BJ (cell line): ENCODE results near the gene PXDN. TPM values are rescaled to one million over a fixed set of nuclear protein-coding genes. Genes with fewer than 3 reads are reported as not detected.

Experiments used
- CTCF ChIA-PET: fragments of 350-600 bp; formaldehyde crosslinking; extraction: SDS; loops from one replicate; lab custom pipeline; 2021; ENCODE audit warnings: antibody characterized with exemption, inconsistent platforms; lab: Yijun Ruan, JAX
- POLR2A ChIA-PET: fragments of 300-600 bp; sonication (Branson Sonifier 250); formaldehyde crosslinking; extraction: SDS; loops from one replicate; lab custom pipeline; 2021; ENCODE audit warnings: antibody characterized with exemption; lab: Charles Lee
- DNase-seq: peaks from one replicate; pipeline ENCODE4 v3.0.0-alpha.2; 2011; ENCODE audit warnings: low read depth
- H3K27me3 ChIP-seq: 2 replicates; pipeline ENCODE4 v1.6.0; 2011; ENCODE audit warnings: low read length; ENCODE audit not compliant: control insufficient read depth, insufficient read depth
- H3K36me3 ChIP-seq: 2 replicates; pipeline ENCODE4 v1.5.1; 2011; ENCODE audit warnings: low read length; ENCODE audit not compliant: control insufficient read depth, insufficient read depth
- H3K4me3 ChIP-seq: 2 replicates; pipeline ENCODE4 v1.5.1; 2011; ENCODE audit warnings: low read depth, mild to moderate bottlenecking, control low read depth, low read length
- CTCF ChIP-seq: IDR thresholded peaks from 2 replicates; pipeline ENCODE4 v1.5.1; 2011; ENCODE audit warnings: low read depth, mild to moderate bottlenecking, control low read depth, inconsistent platforms, low read length, moderate library complexity; ENCODE audit not compliant: insufficient read depth
- polyA plus RNA-seq: library from polyadenylated mRNA; depleted of rRNA; stranded (reverse); fragments of >200 nt; gene quantifications from 2 replicates; pipeline ENCODE4 v1.2.3, GENCODE V29; 2011

Gene PXDN
- polyA plus RNA-seq, 1 experiment: 212 TPM

- no peak for TF ChIP-seq CTCF
- Histone ChIP-seq H3K4me3 (peak overlapping the region; percentile 78), H3K27me3 (no peaks in the 10 kb centered on the region), H3K36me3 (peaks cover 4% of the 10 kb centered on the region)
- no peak for DNase-seq
- POLR2A ChIA-PET: no interaction called here
- CTCF ChIA-PET: interaction anchor here (1.0 to 2.1 kb wide), 10 partner anchors 9 to 197 kb away, joined by 3 to 8 read pairs (median 3); no protein-coding TSS in a partner anchor
Measured at GRCh38 chr2:1742301-1742680, 2.0 kb downstream of the PXDN start.

DNA sequence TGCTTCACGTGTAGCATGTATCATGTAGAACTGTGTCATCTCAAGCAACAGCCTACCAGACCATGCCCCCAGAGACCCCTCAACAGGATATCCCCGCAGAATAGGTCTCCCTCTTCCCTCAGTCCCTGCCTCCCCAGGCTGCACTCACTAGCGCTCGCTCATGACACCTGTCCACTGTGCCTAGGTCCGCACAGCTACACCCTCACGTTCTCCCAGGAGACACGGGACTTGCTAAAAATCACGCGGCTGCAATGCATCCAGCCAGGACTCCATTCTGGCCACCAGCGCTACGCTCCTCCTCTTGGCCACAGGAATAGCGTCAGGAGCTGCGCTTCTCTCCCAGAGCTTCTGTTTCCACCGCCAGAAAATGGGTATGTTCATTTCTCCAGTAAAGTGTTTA is 2.5 kb downstream of the PXDN start:
- TF ChIP-seq CTCF: no peak
- ChIA-PET POLR2A (no interaction called here), CTCF (interaction anchor here (1.0 to 2.1 kb wide), 9 partner anchors 9 to 197 kb away, joined by 3 to 8 read pairs (median 3); no protein-coding TSS in a partner anchor)
- Histone ChIP-seq H3K4me3 (peak overlapping the region; percentile 78), H3K36me3 (peaks cover 6% of the 10 kb centered on the region), H3K27me3 (no peaks in the 10 kb centered on the region)
- no peak for DNase-seq

DNA sequence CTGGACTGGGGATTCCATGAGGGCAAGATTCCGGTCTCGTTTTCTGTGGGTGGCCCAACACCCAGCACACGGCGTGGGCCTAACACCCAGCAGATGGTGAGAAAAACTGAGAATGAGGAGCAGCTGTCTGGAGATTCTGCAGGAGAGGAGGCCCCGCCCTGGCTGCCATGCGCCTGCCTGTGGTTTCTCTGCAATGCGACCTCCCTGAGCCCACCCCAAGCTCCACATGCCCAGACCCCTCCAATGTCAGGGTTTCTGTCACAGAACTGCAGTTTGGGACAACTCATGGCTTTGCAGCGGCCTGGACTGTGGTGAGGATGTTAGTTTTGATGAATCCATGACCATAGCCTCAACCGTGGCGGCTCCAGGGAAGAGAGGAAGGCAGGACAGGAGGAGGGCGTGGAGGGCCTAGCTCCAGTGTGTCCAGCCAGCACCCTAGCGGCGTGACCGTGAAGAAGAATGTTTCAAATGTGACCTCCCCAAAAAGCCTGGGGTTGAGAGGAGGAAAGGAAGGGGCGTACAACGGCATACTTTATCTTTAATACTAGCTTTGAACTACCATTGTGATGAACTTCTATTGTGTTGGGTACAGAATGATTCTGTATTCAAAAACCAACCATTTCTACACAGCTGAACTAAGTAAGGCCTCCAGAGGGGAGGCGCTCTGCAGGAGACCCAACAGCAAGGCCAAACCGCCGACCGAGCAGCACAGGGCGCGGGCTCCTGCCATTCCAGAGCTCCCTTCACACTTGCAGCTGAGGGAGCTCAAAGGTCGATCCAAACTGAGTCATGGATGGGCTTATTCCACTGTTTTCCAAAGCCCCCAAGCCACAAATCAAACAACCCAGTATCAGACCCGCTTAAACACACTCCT is 3.4 kb downstream of the PXDN start:
- ChIA-PET CTCF (interaction anchor here (1.0 to 2.1 kb wide), 3 partner anchors 10 to 65 kb away, joined by 4 to 8 read pairs (median 7); no protein-coding TSS in a partner anchor), POLR2A (no interaction called here)
- peaks cover 8% of the 10 kb centered on the region for H3K36me3 ChIP-seq
- no peak for DNase-seq
- TF ChIP-seq CTCF: no peak
- H3K27me3 ChIP-seq: no peaks in the 10 kb centered on the region
- no peak overlapping the region for H3K4me3 ChIP-seq

GRCh38 chr2:1739961-1740715 is 4.2 kb downstream of the PXDN start:
- H3K27me3 ChIP-seq: no peaks in the 10 kb centered on the region
- DNase-seq: no peak
- ChIA-PET CTCF (no interaction called here), POLR2A (no interaction called here)
- TF ChIP-seq CTCF: no peak
- no peak overlapping the region for H3K4me3 ChIP-seq
- peaks cover 8% of the 10 kb centered on the region for H3K36me3 ChIP-seq
